ENCODE results near the gene C10orf95. TPM values are rescaled to one million over a fixed set of nuclear protein-coding genes. Genes with fewer than 3 reads are reported as not detected.

The C10orf95 gene
- total and polyA plus RNA-seq, 10 of the 15 experiments (the other 5 are each of a cell fraction or from before 2014, with no cell fraction given): 0.06 to 1.1 (median 0.31) TPM

DNA sequence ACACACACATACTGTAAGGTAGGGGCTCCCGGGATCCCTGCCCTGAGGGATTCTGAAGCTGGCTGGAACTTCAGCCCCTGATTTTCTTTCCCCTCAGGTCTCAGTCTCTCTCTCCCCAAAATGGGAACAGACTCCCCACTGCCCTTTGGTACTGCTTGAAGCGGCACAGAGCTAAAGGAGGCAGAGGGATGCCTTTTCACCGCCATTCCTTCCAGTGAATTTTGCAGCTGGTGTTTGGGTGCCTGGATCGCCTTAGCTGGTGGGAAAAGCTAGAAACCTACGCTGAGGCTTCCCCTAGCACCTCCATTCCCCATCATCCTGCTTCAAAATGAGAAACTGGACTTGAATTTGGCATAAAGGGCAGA, 16.2 kb downstream of the C10orf95 start:
- H3K9ac ChIP-seq (ENCODE audit: control insufficient read depth, insufficient read depth, low read length): peak overlapping the region; percentile 55

More for the DNA sequence above, 16.2 kb downstream of the C10orf95 start:
- no peaks in the 10 kb centered on the region for H4K20me1 ChIP-seq (ENCODE audit: control insufficient read depth, insufficient read depth)
- H3K27ac ChIP-seq (ENCODE audit: control insufficient read depth, insufficient read depth): peak overlapping the region; percentile 38
- H3K9me3 ChIP-seq (replicated peaks; ENCODE audit: control insufficient read depth, insufficient read depth, low read length): no peaks in the 10 kb centered on the region
- SMC1A ChIA-PET (ENCODE audit: uncharacterized antibody, unreplicated experiment): interaction anchor here (1.2 to 5.5 kb wide), 4 partner anchors 14 to 42 kb away, joined by 3 to 42 read pairs (median 6); partner anchors contain the start of genes C10orf95 and FBXL15
- CTCF ChIA-PET: interaction anchor here (1.0 to 2.6 kb wide), 8 partner anchors 12 to 209 kb away, joined by 3 to 8 read pairs (median 6); partner anchors contain the start of gene C10orf95
- BruUV-seq (replicated peaks): no TSS peak
- in situ Hi-C loops (cut with MboI): no loop called here
- intact Hi-C loops (cut with micrococcal nuclease; ENCODE audit: unreplicated experiment): no loop called here
- H3K27me3 ChIP-seq (replicated peaks in 1 of 2; ENCODE audit: control insufficient read depth in 2 of 2, insufficient read depth in 2 of 2, low read length in 1 of 2): no peaks in the 10 kb centered on the region
- RAD21 ChIA-PET (ENCODE audit: unreplicated experiment): interaction anchor here (1.0 to 3.0 kb wide), 4 partner anchors 15 to 149 kb away, joined by 3 to 16 read pairs (median 8); partner anchors contain the start of genes C10orf95 and FBXL15
- peak overlapping the region; percentile 85 for H2AFZ ChIP-seq (ENCODE audit: control insufficient read depth, low read depth, low read length)
- H3K79me2 ChIP-seq (ENCODE audit: control insufficient read depth, insufficient read depth, low read length): peaks cover 11% of the 10 kb centered on the region
- no peak for TF ChIP-seq HSF1 (IDR thresholded peaks at IDR 0.05; ENCODE audit: low read depth, low read length)
- TF ChIP-seq ZSCAN29 (IDR thresholded peaks at IDR 0.05): no peak
- 0 out of 2 replicates have a peak, but pooled peaks have one; percentile 18 for TF ChIP-seq CBFB (IDR thresholded peaks at IDR 0.05; ENCODE audit: low read depth)
- TF ChIP-seq LARP7 (IDR thresholded peaks at IDR 0.05): 0 out of 2 replicates have a peak, but pooled peaks have one; percentile 28
- peak overlapping the region; percentile 68 for H3K4me2 ChIP-seq (ENCODE audit: control insufficient read depth, insufficient read depth)
- no peak for DNase-seq (ENCODE audit: low read depth, low spot score)
- peaks cover 22% of the 10 kb centered on the region for H3K4me1 ChIP-seq (ENCODE audit: control insufficient read depth, insufficient read depth, low read length)
- WGBS (ENCODE audit: insufficient coverage, insufficient replicate concordance, low lambda C conversion rate, missing lambda C conversion rate): 68% methylated on average over 5 of the region's 5 CpGs
- ATAC-seq: no peak
- H3K36me3 ChIP-seq (ENCODE audit: control insufficient read depth in 2 of 2, insufficient read depth in 2 of 2, low read length in 1 of 2): no peaks in the 10 kb centered on the region
- POLR2A ChIA-PET: interaction anchor here (1.4 to 5.5 kb wide), 5 partner anchors 13 to 40 kb away, joined by 6 to 42 read pairs (median 28); partner anchors contain the start of genes C10orf95, FBXL15 and NFKB2
- no peak for FAIRE-seq
- peak overlapping the region; percentile 74; the same call in 1 of the 2 replicates for H3K4me3 ChIP-seq
